GM19324 (cell line): ENCODE results near the gene USP51.
"Not testable (repeated sequence)": the region's sequence is repeated elsewhere in the genome, so short reads cannot be mapped to it uniquely, and the experiment has no call there.

Experiments used
- ATAC-seq: cut with Tn5 transposase; IDR thresholded peaks from one replicate; pipeline ENCODE4 v1.9.1; 2021; ENCODE audit warnings: mild to moderate bottlenecking, moderate library complexity; ENCODE audit not compliant: unreplicated experiment, low FRiP score

Gene USP51

DNA sequence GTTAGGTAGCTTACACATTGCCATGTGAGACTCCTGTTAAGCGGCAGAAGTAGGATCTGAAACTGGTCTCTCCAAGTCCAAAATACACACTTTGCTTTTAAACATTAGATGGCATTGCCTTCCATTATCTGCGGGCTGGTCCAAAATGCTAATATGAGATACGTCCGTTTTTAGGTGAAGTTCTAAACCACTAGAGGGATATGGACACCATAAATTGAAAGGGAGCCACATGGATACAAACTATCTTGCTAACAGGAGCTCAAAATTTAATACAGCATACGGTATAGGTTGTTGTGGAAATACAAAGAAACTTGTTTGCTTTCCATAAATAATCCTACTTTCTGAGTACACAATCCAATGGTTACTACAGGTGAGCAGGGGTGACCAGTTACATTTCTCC is 23.9 kb downstream of the USP51 start:
- ATAC-seq, result not testable (repeated sequence)

DNA sequence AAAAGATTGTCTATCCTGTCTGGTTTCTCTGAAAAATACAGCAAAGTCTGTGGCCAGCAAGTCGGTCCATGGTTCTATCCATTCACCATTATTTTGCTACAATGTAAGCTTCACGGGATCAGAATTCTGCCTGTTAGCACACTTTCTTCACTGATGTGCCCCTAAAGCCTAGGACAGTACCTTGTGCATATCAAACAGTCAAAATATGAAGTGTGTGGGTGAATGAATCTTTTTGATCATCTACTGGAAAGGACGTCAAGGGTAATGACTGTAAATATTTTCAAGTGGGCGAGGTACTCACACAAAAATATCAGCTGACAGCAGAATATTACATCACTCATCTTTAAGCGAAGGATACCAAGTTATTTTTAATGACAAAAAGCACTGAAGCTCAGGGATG is 24.5 kb downstream of the USP51 start:
- not testable (repeated sequence) for ATAC-seq

DNA sequence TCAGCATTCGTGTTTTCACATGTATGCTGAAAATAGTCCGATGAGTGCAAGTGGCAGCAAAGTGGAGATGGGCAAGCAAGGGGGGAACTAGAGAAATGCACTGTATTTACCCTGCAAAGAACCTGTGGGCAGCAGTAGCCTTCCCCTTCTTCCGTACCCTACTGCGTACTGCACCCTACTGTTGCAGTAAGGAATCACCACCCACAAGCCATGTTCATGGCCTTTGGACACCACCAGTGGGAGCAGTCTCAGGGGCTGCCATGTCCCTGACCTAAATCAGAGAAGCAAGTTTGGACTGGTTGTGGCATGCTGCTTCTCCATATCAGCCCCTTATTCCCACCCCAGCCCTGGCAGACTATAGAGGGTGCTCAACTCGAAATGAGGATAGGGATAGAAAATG is 25.6 kb downstream of the USP51 start:
- not testable (repeated sequence) for ATAC-seq

DNA sequence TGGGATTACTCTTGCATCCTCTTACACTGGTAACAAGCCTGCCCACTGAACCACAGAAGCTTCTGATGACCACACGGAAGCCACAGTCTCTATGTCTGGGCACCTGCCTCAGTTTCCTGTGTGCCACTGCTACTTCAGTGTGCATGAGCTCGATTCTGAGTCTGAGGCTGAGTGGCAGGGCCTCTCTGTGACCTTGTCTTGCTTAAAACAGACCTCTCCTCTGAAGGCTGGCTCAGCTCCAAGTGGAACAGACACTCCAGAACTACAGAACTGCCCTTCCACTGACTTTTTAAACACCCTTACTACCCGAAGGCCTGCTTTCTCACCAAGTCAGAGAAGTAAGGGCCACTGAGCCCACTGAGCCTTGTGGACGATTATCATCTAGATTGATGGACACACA is 29.7 kb downstream of the USP51 start:
- ATAC-seq, result not testable (repeated sequence)

DNA sequence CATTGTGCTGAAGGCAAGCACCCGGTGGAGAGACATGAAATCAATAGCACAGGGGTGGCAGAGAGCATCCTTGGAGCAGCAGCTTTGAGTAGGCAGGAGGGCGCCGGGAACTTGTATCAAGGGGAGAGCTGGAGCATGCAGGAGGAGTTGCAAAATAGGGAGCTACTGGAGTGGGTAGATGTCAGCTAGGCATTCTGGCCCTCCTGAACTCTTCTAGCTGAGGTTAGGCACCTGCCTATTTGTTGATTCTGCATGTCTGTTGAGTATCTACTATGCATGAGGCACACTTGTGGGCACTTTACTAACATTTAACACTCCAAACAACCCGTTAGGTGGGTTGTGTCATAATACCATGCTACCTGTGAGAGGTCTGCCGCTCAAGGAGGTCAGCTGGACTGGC is 30.2 kb downstream of the USP51 start:
- not testable (repeated sequence) for ATAC-seq

DNA sequence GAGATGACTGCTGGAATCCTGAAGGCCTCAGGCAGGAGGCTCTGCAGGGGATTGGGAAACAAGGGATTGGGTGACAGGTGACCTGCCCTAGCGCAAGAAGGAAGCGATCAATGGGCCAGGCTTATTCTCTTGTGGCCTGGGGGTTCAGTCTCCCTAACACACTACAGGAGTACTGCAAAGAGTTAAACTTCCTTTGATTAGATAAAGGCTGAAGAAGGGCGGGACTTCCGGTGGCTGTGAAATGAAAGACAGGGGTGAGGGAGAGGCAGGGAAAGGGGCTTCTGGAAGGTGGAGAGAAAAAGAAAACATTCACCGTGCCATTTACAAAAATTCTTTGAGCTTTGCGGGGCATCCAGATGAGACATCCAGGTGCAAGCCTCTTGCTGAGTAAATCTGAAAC is 33.9 kb downstream of the USP51 start:
- not testable (repeated sequence) for ATAC-seq

DNA sequence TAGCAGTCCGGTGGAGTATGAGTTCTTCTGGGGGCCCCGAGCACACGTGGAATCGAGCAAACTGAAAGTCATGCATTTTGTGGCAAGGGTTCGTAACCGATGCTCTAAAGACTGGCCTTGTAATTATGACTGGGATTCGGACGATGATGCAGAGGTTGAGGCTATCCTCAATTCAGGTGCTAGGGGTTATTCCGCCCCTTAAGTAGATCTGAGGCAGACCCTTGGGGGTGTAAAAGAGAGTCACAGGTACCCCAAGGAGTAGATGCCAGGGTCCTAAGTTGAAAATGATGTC is 36.9 kb downstream of the USP51 start:
- ATAC-seq, result no peak

DNA sequence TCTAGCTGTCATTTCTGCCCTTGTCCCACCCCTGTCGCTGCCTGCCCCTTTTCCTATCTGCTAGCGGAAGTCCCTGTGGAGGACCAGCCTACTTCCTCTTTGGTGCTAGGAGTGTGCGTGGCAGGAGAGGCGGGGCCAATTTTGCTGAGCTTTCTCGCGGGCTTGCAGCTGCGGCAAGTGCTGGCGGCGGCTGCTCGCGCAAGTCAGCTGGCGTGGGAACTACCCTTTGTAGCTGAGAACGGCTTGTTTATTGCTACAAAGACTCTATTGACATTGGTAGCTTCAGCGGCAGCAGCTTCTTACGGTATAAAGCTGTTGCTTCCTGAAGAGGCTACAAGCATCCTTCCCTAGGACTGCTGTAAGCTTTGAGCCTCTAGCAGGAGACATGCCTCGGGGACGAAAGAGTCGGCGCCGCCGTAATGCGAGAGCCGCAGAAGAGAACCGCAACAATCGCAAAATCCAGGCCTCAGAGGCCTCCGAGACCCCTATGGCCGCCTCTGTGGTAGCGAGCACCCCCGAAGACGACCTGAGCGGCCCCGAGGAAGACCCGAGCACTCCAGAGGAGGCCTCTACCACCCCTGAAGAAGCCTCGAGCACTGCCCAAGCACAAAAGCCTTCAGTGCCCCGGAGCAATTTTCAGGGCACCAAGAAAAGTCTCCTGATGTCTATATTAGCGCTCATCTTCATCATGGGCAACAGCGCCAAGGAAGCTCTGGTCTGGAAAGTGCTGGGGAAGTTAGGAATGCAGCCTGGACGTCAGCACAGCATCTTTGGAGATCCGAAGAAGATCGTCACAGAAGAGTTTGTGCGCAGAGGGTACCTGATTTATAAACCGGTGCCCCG is 37.4 kb downstream of the USP51 start, which contains the start of gene MAGEH1:
Gene MAGEH1 (plus strand): TSS at position 138 of the 843 bp plus-strand sequence. CDS start 248 bp downstream, at position 386.
- ATAC-seq, result peak; percentile 98

DNA sequence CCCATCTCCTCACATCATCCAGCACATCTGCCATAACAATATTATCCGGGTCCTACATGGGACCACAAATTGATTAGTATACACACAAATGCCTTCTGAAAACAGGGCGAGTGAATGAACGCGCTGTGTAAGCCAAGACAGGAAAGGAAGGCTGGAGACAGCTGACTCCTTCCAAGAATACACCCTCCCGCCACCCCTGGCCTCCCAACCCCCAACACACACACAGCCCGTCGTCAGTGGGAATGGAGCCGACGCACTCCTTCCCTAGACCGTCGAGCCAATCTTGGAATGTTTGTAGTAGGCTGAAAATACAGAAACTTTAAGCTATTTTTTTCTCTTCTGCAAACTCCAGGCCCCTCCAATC is 38.0 kb downstream of the USP51 start:
- ATAC-seq, result peak; percentile 28

DNA sequence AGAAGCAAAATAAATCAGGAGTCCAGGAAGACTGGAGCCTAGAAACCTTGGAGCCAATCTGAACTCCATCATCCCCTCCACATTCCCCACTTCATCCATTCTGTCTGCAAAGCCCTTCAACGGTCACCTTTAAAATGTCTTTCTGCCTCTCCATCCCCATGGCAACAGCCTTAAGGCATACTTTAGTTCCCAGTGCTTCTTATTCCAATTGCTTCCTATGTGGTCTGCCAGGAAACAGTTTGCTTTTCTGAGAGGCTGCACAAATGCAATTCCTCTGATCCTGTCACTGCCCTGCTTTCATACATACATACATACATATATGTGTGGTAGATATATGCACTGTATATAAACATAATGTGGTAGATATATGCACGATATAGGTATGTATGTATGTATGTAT is 38.5 kb downstream of the USP51 start:
- ATAC-seq, result no peak

DNA sequence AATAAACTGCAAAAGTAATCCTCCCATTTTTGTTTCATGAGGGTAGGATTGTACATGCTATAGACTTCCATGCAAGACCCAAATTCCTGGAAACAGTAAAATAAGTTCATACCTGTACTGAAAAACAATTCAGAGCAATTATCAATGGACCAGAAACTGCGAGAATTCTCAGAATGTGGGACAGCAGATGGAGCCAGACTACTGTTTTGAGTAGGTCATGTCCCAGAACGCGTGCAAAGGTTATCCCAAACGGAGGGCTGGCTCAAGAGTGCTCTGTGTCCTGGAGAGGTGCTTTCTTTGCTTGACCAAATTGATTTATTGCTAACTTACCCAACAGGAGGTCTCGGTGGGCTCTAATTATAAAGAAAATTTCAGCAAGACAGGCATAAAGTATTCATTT is 39.4 kb downstream of the USP51 start:
- no peak for ATAC-seq

DNA sequence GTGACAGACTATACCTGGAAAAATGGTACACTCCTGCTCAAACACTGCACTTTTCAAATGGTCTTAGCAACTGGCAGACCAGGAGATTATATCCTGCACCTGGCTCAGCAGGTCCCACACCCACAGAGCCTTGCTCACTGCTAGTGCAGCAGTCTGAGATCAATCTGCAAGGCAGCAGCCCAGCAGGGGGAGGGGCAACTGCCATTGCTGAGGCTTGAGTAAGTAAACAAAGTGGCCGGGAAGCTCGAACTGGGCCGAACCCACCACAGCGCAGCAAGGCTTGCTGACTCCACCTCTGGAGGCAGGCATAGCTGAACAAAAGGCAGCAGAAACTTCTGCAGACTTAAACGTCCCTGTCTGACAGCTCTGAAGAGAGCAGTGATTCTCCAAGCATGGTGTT is 46.2 kb downstream of the USP51 start:
- not testable (repeated sequence) for ATAC-seq
